Left hindlimb (tissue), 1 donor: ENCODE data around the gene ZDHHC21.
"Not testable (repeated sequence)": the region's sequence is repeated elsewhere in the genome, so short reads cannot be mapped to it uniquely, and the experiment has no call there.

ENCODE experiments used
- DNase-seq: peaks from one replicate; pipeline ENCODE4 v3.0.0-alpha.2; 2018

The ZDHHC21 gene, protein sequence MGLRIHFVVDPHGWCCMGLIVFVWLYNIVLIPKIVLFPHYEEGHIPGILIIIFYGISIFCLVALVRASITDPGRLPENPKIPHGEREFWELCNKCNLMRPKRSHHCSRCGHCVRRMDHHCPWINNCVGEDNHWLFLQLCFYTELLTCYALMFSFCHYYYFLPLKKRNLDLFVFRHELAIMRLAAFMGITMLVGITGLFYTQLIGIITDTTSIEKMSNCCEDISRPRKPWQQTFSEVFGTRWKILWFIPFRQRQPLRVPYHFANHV

DNA sequence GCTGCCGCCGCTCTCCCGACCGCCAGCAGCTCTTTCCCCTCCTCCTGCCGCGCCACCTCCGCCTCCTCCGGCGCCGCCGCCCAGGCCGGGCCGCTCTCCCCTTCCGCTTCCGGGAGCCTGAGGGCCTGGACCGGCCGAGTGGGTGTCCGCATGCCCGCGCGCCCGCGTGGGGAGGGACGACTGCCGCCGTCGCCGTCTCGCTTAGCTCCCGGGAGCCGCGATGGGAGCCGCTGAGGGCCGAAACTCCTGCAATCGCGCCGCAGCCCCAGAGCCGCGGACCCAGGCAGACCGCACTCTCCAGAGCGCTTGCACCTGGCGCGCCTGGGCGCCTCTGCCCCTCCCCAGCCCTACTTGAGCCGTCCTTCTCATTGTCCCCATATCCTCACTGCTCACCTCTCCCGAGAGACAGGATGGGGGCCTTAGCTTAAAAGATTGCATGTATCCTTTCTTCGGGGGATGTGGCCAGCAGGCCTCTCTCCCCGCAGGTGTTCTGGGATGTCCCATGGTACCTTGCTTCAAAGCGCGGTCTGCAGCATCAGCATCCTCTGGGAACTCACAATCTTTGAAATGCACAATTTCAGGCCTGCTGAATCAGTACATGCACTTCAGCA, at the start of gene ZDHHC21:
Gene ZDHHC21, minus strand, starts transcription at position 182 of the 611 bp plus-strand sequence. CDS start 19,092 bp downstream, outside the sequence.
- DNase-seq = peak; percentile 76

DNA sequence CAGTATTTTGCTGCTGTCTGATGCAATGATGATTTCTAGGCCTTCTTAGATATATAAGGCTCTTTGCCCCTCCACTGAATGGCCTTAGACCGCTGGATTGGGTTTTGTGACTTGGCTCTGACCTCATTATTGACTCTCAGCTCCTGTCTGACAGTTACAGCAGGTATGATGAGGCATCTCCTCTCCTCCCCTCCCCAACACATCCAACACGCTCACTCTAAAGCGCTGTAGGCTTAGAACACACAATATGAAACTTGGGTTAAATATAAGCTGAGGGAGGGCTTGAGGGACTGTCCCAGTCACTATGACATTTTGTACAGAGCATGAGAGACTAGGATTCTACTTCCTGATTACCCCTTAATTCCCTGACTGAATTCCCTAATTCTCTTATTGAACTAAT, 48.1 kb upstream of the ZDHHC21 start:
- no peak for DNase-seq

DNA sequence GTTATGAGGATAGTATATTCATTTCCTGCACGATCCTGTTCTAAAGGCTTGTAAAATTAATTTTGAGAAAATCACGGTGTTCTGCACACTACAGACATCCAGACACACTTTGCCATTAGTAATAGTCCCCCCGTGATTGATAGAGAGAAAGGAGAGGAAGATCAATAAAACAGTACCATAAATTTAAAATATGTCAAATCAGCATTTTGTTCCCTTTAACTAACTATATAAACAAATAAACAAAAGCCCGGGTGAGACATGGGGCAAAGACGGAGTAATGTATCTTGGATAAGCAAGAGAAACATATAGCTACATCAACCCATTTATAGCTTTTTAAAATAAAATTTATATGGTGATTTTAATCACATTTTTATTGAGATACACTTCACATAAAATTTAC, 39.9 kb upstream of the ZDHHC21 start:
- no peak for DNase-seq

DNA sequence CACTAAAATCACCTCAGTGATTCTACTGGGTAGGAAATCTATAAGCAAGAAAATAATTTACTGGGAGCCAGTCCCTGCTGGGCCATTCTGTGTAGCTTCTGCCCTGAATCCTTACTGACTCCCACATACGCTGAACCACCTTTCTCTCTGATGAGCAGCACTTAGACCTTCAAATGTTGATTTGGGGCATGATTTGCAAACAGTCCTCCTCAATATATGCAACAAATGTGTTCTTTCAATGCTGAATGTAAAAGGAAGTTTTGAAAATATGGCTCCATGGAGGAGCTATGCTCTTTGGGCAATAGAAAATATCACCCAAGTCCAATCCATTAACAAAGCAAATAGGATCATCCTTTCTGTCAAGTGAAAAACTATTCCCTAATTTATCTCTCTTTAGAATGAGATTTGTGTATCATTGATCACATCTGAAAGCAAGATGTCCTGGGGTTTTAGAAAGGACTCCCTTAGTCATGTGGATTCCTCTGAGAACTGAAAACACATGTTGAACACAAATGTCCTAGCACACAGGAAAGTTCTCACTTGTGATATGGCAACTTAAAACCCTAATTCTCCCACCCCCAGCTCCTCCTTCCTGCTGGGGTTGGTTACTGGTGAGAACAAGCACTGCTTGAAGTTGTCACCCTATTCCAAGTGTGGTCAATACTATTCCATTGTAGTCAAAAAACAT, 38.2 kb upstream of the ZDHHC21 start:
- no peak for DNase-seq

DNA sequence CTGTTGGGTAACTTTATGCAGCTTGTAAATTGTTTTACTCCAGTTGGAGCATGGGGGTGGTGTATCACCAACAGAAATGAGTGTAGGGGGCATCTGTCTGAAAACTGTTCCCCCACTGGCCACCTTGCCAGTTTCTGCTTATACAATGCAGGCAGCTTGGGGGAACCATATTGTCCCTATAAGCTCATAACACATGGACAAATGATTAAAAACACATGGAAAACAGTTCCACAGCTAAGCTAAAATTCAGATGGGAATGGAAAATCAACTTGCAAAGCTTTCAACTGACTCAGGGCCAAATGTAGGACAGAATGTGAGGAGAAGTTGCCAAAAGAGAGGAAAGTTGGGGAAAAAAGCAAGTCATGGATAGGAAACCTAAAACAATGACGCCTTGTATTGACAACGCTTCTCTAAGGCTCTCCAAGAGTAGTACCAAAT, 37.2 kb upstream of the ZDHHC21 start:
- peak; percentile 78 for DNase-seq

DNA sequence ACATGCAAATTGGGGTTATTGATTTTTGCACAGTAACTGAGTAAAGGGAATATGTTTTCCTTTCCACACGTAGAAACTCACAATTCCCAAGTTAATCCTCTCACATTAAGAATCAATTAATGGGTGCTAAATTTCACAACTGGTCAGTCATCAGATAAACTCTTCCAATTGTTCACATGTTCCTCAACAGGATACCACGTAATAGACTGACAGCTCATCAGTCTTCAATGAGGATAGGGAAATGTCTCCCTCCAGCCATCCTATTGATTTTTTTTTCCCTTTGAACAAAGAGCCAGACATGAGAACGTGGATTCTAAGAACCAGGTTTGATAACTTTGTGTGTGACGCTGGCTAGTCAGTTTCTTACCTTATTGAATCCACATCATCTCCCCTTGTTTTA, 30.1 kb upstream of the ZDHHC21 start:
- DNase-seq = no peak

DNA sequence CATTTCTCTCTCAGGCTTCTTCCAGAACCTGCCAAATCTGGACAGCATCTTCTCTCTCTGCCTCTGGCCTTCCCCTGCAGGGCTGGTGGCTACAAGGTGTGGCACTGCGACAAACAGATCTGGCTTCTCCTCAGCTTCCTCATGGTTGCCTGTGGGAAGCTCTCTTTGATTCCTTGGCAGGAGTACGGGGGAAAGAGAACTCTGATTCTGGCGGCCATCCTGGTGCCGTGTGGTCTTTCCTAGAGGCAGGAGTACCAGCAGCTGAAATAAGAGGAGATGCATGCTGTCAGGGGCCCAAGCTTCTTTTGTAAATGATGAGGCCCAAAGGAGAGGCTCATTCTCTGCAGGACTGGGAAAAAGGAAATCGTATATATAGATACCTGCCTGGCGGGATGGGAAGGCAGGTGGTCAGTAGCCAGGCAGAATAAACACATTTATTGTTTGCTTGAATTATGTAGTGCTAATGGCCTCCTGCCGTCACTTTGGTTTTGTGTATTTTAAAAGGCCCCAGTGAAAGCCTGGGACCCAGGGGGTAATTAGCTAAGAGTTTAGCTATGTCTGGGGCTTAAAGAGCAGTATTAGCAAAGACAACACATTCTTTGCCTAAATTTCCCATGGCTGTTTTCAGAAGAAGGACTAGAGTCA, 29.3 kb upstream of the ZDHHC21 start, which contains the start of gene CER1:
Gene CER1, minus strand, starts transcription at position 343 of the 645 bp plus-strand sequence. Its CDS starts 61 bp downstream, at position 282.
- DNase-seq = no peak

DNA sequence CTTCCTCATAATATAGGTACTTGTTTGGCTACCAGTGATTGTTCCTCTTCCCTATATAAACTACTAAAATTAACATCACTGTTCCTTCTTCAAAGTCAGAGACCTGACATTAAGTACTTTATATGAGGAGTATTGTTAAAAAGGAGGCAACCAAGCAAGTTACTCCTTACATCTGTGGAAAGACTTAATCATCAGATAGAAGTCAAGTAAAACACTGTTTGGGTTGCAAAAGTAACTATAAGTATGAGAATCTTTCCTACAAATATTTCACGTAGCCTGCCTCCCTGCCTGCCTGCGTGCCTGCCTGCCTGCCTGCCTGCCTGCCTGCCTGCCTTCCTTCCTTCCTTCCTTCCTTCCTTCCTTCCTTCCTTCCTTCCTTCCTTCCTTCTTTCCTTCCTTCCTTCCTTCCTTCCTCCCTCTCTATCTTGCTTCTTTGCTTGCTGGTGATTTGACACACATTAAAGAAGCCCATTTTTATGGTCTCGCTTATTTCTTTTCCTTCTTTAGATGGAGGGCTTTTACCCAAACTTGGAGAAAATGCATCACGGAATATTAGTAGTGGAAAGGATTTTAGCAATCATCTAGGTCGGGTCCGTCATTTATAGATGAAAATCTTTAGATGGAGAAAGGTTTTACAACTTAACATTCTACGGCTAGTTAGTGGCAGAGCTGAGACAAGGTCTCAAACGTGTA, 26.1 kb upstream of the ZDHHC21 start:
- no peak for DNase-seq

DNA sequence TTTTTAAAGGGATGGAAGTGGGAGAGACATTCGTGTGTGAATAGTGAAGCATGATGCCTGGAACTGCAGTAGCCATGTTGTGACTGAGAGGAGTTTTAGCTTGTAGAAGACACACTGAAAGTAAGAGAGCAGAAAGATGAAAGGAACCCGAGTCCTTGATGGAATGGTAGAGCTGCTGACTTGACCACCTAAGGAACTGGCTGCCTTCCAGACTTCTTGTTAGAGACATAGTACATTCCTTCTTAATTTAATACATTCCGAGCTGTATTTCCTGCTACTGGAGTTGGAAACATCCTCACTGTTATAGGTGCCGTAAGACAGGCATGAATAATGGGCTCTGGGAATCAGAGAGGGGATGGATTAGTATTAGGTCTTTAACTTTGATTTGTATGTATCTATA, 21.9 kb upstream of the ZDHHC21 start:
- DNase-seq = no peak

DNA sequence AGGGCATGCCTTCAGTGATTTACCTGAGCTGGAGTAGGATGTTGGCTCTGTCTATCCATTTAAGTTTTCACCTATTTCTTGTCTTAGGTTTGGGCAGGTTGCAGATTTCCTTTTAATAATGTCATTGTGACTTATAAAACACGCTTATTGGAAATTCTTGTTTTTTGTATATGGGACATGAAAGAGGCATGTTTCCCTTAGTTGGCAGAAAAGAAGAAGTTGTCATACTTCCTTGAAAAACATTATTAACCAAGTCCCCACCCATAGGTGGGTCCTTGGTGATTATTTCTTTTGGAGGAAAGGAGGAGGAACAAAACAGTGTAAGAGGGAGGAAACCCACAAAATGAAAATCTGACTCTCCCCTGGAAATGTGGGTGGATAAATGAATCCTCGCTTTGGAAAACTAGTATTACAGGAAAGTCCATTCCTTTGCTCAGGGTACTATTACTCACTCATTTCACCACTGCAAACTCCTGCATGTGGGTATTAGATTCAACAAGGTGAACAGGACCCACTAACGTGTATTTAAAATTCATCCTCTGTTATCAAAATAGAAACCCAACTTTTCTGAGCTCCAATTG, 20.0 kb upstream of the ZDHHC21 start:
- DNase-seq = no peak

DNA sequence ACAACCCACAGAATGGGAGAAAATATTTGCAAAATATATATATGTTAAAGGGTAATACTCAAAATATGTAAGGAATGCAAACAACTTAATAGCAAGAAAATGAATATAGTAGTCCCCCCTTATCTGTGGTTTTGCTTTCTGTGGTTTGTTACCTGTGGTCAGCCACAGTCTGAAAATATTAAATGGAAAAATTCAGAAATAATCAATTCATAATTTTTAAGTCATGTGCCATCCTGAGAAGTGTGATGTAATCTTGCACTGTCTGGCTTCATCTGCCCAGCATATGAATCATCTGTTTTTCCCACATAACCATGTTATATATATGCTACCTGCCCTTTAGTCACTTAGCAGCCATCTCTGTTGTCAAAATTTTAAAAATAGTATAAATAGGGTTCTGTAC, 17.6 kb upstream of the ZDHHC21 start:
- DNase-seq = no peak

DNA sequence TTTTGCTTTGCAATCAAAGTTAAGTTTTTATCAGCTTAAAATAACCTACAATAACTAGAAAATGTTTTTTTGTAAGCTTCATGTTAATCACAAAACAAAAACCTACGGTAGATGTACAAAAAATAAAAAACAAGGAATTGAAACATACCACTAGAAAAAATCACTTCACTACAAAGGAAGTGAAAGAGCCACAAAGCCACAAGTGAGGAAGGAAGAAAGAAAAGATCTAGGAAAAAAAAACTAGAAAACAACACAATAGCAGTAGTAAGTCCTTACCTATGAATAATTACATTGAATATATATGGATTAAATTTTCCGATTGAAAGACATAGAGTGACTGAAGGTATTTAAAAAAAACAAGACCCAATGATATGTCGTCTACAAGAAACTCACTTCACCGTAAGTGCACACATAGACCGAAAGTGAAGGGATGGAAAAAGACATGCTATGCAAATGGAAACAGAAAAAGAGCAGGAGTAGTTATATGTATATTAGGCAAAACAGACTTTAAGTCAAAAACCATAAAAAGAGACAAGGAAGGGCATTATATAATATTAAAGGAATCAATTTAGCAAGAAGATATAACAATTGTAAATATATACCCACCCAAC, 13.4 kb upstream of the ZDHHC21 start:
- no peak for DNase-seq

DNA sequence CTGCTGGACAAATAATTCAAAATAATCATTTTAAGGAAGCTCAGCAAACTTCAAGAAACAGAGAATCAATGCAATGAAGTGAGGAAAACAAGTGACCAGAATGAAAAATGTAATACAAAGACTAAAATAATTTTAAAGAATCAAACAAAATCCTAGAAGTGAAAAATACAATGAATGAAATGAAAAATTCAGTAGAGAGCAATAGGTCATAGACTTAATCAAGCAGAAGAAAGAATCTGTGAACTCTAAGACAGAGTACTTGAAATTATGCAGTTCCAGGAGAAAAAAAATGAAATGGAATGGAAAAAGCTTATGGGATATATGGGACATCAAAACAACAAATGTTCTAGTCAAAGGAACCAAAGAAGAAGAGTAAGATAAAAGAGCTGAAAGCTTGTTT, 11.8 kb upstream of the ZDHHC21 start:
- DNase-seq = no peak

DNA sequence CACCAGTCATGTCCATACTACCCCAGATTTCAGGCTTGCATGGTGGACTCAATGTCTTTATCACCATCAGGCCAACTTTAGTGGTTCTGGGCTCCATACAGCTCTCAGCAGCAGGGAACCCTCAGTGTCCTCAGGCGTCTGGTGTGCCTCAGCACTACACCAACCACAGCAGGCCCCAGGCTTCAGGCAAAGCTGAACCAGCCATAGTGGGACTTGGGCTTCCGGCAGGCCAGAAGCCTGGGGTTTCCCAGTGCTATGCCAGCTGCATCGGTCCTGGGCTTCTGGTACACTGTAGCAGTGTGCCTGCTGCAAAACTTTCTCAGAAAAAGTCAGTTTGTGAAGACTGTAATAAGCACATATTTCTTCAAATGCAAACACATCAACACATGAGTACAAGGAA, 11.0 kb upstream of the ZDHHC21 start:
- DNase-seq = no peak

DNA sequence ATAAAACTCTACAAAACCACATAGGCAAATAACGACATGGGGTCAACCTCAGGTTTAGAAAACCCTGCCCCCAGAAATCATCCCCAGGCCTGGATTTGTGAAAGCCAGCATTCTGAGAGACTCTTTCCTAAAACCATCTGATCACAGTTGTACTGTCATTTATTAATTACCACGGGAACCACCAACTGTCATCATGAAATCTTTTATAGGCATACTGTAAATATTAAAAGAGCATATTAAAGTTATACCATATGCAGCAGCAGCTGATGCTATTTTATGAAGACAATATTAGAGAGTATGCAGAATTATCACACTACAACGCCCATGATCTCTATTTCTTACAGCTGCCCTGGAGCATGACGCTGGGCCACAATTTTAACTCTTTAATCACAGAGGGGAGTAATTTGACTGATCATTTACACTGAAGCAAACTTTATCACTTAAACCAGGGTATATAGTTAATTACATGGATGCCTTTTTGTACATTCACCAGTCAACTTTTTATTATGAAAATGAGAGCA, 9.0 kb upstream of the ZDHHC21 start:
- no peak for DNase-seq

DNA sequence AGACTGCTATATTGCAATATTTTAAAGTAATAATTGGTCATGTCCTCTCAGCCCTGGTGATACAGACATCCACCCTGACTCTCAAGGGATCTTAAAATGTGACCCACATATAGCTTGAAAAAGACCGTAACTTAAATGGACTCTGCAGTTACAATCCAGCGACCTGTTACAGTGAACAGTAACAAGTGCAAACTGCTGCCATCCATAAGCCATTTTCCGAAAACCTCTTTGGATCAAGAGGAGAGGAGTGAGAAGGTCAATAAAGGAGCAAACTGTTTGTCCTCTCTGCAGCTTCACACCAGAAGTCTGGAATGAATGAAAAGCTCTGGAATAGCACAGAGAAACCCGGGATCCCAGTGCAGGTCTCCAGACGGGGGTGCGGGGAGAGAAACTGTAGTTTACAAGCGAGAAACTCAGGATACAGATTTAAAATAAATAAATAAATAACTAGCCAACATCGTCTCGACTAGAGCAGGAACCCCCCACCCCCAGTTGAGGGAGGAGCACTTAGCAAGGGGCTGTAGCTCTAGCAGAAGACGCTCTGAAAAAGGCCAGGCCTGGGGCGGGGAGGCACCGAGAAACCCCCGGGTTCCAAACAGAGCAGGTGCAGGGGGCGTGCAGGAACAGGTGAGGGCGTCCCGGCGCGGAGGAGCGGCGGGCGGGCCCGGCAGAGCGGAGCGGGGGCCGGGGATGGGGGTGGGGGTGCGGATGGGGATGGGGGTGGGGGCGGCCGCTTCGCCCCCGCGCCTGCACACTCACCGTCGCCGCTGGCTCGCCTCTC, 572 bp downstream of the ZDHHC21 start:
- DNase-seq = peak; percentile 56

DNA sequence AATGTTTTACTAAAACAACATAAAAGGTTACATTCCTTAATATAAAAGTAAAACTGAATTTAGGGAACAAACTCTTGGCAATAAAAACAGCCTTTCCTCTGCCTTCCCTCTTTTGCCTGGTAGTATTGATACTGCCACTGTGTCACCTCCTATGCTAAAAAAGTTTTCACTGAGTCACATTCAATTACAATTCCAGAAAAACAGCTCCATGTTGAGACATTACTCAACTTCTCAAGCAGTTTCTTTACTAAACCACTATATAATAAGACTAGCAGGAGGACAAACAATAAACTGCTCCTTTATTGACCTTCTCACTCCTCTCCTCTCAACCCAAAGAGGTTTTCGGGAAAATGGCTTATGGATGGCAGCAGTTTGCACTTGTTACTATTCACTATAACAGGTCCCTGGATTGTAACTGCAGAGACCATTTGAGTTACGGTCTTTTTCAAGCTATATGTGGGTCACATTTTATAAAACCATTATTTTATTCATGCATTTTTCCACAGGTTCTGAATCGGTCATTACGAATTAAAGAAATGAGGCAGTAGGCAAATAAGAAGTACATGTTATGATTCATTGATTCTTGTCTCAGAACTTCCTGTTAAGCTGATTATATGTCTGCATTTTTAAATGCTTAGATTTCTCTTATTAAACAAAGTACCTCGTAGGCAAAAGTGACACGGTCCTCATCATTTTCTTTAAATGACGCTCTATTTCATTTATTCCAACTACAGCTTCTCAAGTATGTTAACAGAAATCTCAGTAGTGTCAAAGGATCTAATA, 2.1 kb downstream of the ZDHHC21 start:
- no peak for DNase-seq

DNA sequence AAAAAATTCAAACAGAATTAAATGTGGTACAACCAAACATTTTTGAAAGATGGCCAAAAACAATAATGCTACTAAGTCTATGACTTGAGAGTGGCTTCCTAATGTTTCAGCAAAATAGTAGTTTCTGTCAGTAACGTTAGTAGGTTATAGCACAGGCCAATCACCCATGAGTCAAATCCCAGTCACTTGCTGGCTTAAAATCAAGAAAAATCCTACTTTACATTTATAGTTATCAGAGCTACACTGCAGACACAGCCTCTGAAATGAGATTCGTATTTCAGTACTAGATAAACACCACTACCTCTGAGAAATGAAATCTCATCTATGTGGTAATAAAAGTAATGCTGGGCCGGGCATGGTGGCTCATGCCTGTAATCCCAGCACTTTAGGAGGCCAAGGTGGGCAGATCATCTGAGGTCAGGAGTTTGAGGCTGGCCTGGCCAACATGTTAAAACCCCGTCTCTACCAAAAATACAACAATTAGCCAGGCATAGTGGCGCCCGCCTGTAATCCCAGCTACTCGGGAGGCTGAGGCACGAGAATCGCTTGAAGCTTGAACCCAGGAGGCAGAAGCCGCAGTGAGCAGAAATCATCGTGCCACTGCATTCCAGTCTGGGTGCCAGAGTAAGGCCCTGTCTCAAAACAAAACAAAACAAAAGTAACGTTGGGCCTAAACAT, 6.1 kb downstream of the ZDHHC21 start:
- DNase-seq = no peak

DNA sequence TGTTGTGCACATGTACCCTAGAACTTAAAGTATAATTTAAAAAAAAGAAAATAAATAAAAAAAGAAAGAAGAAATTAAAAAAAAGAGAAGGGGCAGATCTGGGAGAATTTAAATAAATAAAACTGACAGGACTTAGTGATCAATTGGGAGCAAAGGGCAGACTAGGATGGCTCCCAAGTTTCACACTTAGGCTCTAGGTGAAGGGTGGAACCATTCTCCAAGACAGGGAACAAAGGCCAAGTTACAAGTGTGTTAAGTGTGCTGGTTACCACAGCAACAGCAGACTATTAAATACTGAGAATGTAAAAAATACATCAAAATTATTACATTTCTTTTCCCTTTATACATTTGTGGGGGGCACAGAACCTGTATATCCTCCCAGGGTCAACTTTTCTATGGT, 7.1 kb downstream of the ZDHHC21 start:
- DNase-seq = no peak

DNA sequence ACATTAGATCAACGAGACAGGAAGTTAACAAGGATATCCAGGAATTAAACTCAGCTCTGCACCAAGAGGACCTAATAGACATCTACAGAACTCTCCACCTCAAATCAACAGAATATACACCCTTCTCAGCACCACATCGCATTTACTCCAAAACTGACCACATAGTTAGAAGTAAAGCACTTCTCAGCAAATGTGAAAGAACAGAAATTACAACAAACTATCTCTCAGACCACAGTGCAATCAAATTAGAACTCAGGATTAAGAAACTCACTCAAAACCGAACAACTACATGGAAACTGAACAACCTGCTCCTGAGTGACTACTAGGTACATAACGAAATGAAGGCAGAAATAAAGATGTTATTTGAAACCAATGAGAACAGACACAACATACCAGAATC, 10.6 kb downstream of the ZDHHC21 start:
- not testable (repeated sequence) for DNase-seq
